HG03175 (cell line): ENCODE data around the gene IRF8.

Experiments used
- ATAC-seq: cut with Tn5 transposase; IDR thresholded peaks from one replicate; pipeline ENCODE4 v1.9.1; 2021; ENCODE audit warnings: mild to moderate bottlenecking, moderate library complexity; ENCODE audit not compliant: unreplicated experiment

The IRF8 gene

GRCh38 chr16:85952197-85952596 is 53.2 kb downstream of the IRF8 start:
- ATAC-seq, result no peak

GRCh38 chr16:85952811-85953210 is 53.8 kb downstream of the IRF8 start:
- no peak for ATAC-seq

- ATAC-seq, result no peak
Measured at GRCh38 chr16:85954927-85955519, 56.1 kb downstream of the IRF8 start.

GRCh38 chr16:85955566-85955965 is 56.6 kb downstream of the IRF8 start:
- ATAC-seq, result no peak

- no peak for ATAC-seq
Measured at GRCh38 chr16:85956426-85956825, 57.5 kb downstream of the IRF8 start.

GRCh38 chr16:85958731-85959130 is 59.8 kb downstream of the IRF8 start:
- ATAC-seq, result no peak

- no peak for ATAC-seq
Measured at GRCh38 chr16:85959686-85960085, 60.7 kb downstream of the IRF8 start.

GRCh38 chr16:85960486-85961046 is 61.6 kb downstream of the IRF8 start:
- ATAC-seq, result no peak

- no peak for ATAC-seq
Measured at GRCh38 chr16:85961988-85962915, 63.3 kb downstream of the IRF8 start.

- ATAC-seq, result no peak
Measured at GRCh38 chr16:85963753-85964285, 64.9 kb downstream of the IRF8 start.

- no peak for ATAC-seq
Measured at GRCh38 chr16:85965125-85965524, 66.2 kb downstream of the IRF8 start.

GRCh38 chr16:85967111-85967510 is 68.1 kb downstream of the IRF8 start:
- ATAC-seq, result no peak

GRCh38 chr16:85968041-85968920 is 69.3 kb downstream of the IRF8 start:
- ATAC-seq, result no peak

GRCh38 chr16:85969159-85969558 is 70.2 kb downstream of the IRF8 start:
- ATAC-seq, result no peak

GRCh38 chr16:85969591-85969990 is 70.6 kb downstream of the IRF8 start:
- no peak for ATAC-seq

GRCh38 chr16:85970016-85970733 is 71.2 kb downstream of the IRF8 start:
- ATAC-seq, result no peak

- no peak for ATAC-seq
Measured at GRCh38 chr16:85970738-85971137, 71.8 kb downstream of the IRF8 start.
